ENCODE measurements around the gene PDC. TPM values are rescaled to one million over a fixed set of nuclear protein-coding genes. Genes with fewer than 3 reads are reported as not detected.

The PDC gene
- total RNA-seq, 1 donor from 2014 or later: not detected

DNA sequence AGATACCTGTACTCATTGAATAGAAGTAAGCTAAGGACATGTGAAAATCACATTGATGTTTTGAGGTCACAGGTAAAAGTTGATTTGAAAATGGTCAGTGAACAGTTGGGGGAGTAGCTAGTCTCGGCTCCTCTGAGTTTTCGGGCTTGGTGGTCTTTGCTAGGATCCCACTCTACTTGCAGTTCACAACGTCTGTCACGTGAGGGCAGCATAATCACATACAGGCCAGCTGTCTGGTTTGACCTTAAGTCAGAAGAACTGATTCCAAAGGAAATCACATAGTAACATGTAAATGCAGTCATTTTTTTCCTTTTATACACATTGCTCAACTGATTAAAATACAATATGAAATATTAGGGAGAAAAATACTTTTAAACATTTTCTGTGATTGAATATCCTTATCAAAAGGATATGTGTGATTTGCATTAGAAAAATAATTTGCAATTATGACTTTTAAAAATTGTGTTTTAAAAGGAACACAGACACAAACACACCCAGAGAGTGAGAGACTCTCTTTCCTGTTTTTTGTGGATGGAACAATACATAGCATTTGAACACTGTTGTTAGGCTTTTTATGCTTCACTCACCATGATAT is 21.8 kb upstream of the PDC start:
- H3K4me1 Mint-ChIP-seq (ENCODE audit: unreplicated experiment): no peaks in the 10 kb centered on the region
- H3K9me3 Mint-ChIP-seq (ENCODE audit: unreplicated experiment): no peaks in the 10 kb centered on the region
- TF ChIP-seq, protein P1, sequence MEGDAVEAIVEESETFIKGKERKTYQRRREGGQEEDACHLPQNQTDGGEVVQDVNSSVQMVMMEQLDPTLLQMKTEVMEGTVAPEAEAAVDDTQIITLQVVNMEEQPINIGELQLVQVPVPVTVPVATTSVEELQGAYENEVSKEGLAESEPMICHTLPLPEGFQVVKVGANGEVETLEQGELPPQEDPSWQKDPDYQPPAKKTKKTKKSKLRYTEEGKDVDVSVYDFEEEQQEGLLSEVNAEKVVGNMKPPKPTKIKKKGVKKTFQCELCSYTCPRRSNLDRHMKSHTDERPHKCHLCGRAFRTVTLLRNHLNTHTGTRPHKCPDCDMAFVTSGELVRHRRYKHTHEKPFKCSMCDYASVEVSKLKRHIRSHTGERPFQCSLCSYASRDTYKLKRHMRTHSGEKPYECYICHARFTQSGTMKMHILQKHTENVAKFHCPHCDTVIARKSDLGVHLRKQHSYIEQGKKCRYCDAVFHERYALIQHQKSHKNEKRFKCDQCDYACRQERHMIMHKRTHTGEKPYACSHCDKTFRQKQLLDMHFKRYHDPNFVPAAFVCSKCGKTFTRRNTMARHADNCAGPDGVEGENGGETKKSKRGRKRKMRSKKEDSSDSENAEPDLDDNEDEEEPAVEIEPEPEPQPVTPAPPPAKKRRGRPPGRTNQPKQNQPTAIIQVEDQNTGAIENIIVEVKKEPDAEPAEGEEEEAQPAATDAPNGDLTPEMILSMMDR (IDR thresholded peaks at IDR 0.05; ENCODE audit: unreplicated experiment): peak; percentile 77
- H3K27me3 Mint-ChIP-seq (ENCODE audit: unreplicated experiment): no peaks in the 10 kb centered on the region
- DNase-seq (ENCODE audit: low spot score): peak; percentile 80
- H3K36me3 Mint-ChIP-seq (ENCODE audit: low read depth, unreplicated experiment): no peaks in the 10 kb centered on the region
- H3K4me3 Mint-ChIP-seq (ENCODE audit: unreplicated experiment): no peak overlapping the region
- no peak overlapping the region for H3K27ac Mint-ChIP-seq (ENCODE audit: unreplicated experiment)

DNA sequence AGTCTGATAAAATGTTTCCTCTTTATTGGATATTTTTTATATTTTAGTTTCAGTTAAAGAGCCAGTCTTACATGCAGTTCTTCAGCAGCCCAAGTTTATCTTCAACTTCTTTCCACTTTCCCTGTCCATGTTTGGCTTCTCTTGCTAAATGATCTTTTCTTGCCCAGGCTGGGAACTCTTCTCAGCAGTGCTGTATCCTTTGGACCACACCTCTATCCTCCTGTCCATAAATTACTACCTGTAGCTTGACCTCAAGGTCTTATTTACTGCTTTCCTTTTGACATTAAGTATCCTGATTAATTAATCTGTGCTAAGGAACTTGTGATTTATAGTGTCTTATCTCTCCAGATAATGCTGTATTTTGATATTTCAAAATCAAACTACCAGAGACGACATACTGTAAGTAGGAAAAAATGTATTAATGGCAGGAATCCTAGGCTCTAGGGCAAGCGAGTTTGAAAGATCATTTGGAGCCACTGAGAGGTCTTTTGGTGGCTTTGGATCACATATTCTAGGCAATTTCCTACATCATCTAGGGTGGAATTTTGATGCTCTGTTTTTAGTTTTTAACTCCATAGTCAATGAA is 20.5 kb upstream of the PDC start:
- no peaks in the 10 kb centered on the region for H3K4me1 Mint-ChIP-seq (ENCODE audit: unreplicated experiment)
- H3K9me3 Mint-ChIP-seq (ENCODE audit: unreplicated experiment): no peaks in the 10 kb centered on the region
- TF ChIP-seq, protein P1 (IDR thresholded peaks at IDR 0.05; ENCODE audit: unreplicated experiment): no peak
- no peak overlapping the region for H3K4me3 Mint-ChIP-seq (ENCODE audit: unreplicated experiment)
- H3K27ac Mint-ChIP-seq (ENCODE audit: unreplicated experiment): no peak overlapping the region
- DNase-seq (ENCODE audit: low spot score): no peak
- H3K27me3 Mint-ChIP-seq (ENCODE audit: unreplicated experiment): no peaks in the 10 kb centered on the region
- H3K36me3 Mint-ChIP-seq (ENCODE audit: low read depth, unreplicated experiment): no peaks in the 10 kb centered on the region

GRCh38 chr1:186479162-186479561 is 18.2 kb upstream of the PDC start:
- Mint-ChIP-seq H3K27me3 (ENCODE audit: unreplicated experiment) (no peaks in the 10 kb centered on the region), H3K36me3 (ENCODE audit: low read depth, unreplicated experiment) (no peaks in the 10 kb centered on the region), H3K9me3 (ENCODE audit: unreplicated experiment) (no peaks in the 10 kb centered on the region), H3K4me3 (ENCODE audit: unreplicated experiment) (no peak overlapping the region), H3K27ac (ENCODE audit: unreplicated experiment) (no peak overlapping the region), H3K4me1 (ENCODE audit: unreplicated experiment) (no peaks in the 10 kb centered on the region)
- TF ChIP-seq, protein P1 (IDR thresholded peaks at IDR 0.05; ENCODE audit: unreplicated experiment): no peak
- no peak for DNase-seq (ENCODE audit: low spot score)

DNA sequence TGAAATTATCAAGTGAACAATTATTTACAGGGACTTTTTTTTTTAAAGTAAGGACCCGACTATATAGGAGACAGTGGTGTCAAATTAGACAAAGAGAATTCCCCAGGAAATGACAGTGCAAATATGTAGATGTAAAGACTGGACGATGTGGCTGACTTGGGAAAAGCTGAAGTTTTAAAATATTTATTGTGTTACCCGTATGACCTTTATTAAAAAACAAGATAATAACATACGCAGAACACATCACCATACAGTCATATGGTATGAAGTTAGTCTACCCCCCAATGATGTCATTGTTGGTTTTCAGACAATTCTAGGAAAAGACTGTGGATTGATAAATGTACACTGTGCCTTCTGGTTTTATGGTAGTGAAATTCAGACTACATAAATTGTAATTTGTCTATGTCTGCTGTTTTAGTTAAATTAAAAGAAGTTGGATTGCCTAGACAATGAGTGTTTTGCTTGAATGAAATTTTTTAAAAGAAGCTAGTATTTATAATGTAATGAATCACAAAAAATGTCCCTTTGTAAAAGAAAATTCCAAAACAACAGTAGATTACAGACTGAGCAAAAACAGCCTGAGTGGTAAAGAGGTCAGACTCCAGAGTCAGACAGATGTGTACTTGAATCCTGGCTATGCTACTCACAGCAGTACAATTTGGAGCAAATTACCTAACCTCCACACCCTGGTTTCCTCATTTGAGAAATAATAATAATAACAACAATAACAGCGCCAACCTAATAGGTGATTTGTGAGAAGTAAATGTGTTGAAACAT is 15.5 kb upstream of the PDC start:
- no peak for DNase-seq (ENCODE audit: low spot score)
- no peaks in the 10 kb centered on the region for H3K4me1 Mint-ChIP-seq (ENCODE audit: unreplicated experiment)
- no peak overlapping the region for H3K4me3 Mint-ChIP-seq (ENCODE audit: unreplicated experiment)
- no peak overlapping the region for H3K27ac Mint-ChIP-seq (ENCODE audit: unreplicated experiment)
- TF ChIP-seq, protein P1 (IDR thresholded peaks at IDR 0.05; ENCODE audit: unreplicated experiment): no peak
- peaks cover 2% of the 10 kb centered on the region for H3K27me3 Mint-ChIP-seq (ENCODE audit: unreplicated experiment)
- H3K36me3 Mint-ChIP-seq (ENCODE audit: low read depth, unreplicated experiment): no peaks in the 10 kb centered on the region
- H3K9me3 Mint-ChIP-seq (ENCODE audit: unreplicated experiment): no peaks in the 10 kb centered on the region

DNA sequence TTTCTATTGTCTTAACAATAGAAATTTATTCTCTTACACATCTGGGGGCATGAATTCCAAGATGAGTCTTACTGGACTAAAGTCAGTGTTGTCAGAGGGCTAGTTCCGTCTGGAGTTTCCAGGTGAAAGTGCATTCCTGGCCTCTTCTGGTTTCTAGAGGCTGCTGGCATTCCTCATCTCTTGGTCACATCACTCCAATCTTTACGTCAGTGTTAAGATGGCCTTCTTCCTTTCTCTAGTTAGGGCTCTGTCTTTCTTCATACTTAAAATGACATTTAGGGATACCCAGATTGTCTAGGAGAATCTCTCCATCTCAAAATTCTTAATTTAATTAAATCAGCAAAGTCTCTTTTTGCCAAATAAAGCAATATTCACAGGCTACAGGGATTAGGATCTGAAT is 13.3 kb upstream of the PDC start:
- H3K4me1 Mint-ChIP-seq (ENCODE audit: unreplicated experiment): no peaks in the 10 kb centered on the region
- TF ChIP-seq, protein P1 (IDR thresholded peaks at IDR 0.05; ENCODE audit: unreplicated experiment): no peak
- H3K9me3 Mint-ChIP-seq (ENCODE audit: unreplicated experiment): no peaks in the 10 kb centered on the region
- H3K4me3 Mint-ChIP-seq (ENCODE audit: unreplicated experiment): no peak overlapping the region
- H3K27me3 Mint-ChIP-seq (ENCODE audit: unreplicated experiment): peaks cover 2% of the 10 kb centered on the region
- no peak for DNase-seq (ENCODE audit: low spot score)
- no peaks in the 10 kb centered on the region for H3K36me3 Mint-ChIP-seq (ENCODE audit: low read depth, unreplicated experiment)
- no peak overlapping the region for H3K27ac Mint-ChIP-seq (ENCODE audit: unreplicated experiment)

Data from endothelial cell (in vitro differentiated cells).